ENCODE measurements around the gene SNTG2.
"Not testable (repeated sequence)": the region's sequence is repeated elsewhere in the genome, so short reads cannot be mapped to it uniquely, and the experiment has no call there.

Gene SNTG2

GRCh38 chr2:1088192-1088860 is 137.7 kb downstream of the SNTG2 start:
- no peak for DNase-seq (ENCODE audit: extremely low read depth in 1 of 2, low read depth in 1 of 2)

GRCh38 chr2:1088940-1089339 is 138.3 kb downstream of the SNTG2 start:
- no peak for DNase-seq (ENCODE audit: extremely low read depth in 1 of 2, low read depth in 1 of 2)

GRCh38 chr2:1091895-1092585 is 141.4 kb downstream of the SNTG2 start:
- no peak for DNase-seq (ENCODE audit: extremely low read depth in 1 of 2, low read depth in 1 of 2)

- DNase-seq (ENCODE audit: extremely low read depth in 1 of 2, low read depth in 1 of 2), result not testable (repeated sequence)
Observed at GRCh38 chr2:1093668-1094067, 143.0 kb downstream of the SNTG2 start.

- DNase-seq (ENCODE audit: extremely low read depth in 1 of 2, low read depth in 1 of 2), result no peak
Observed at GRCh38 chr2:1097101-1097500, 146.5 kb downstream of the SNTG2 start.

- no peak for DNase-seq (ENCODE audit: extremely low read depth in 1 of 2, low read depth in 1 of 2)
Observed at GRCh38 chr2:1099418-1099817, 148.8 kb downstream of the SNTG2 start.

GRCh38 chr2:1101011-1101782 is 150.5 kb downstream of the SNTG2 start:
- DNase-seq (ENCODE audit: extremely low read depth in 1 of 2, low read depth in 1 of 2), result no peak

- no peak for DNase-seq (ENCODE audit: extremely low read depth in 1 of 2, low read depth in 1 of 2)
Observed at GRCh38 chr2:1101982-1102590, 151.4 kb downstream of the SNTG2 start.

GRCh38 chr2:1104364-1104763 is 153.7 kb downstream of the SNTG2 start:
- no peak for DNase-seq (ENCODE audit: extremely low read depth in 1 of 2, low read depth in 1 of 2)

- not testable (repeated sequence) for DNase-seq (ENCODE audit: extremely low read depth in 1 of 2, low read depth in 1 of 2)
Observed at GRCh38 chr2:1106344-1106743, 155.7 kb downstream of the SNTG2 start.

- DNase-seq (ENCODE audit: extremely low read depth in 1 of 2, low read depth in 1 of 2), result no peak
Observed at GRCh38 chr2:1115843-1116539, 165.3 kb downstream of the SNTG2 start.

GRCh38 chr2:1117569-1117968 is 166.9 kb downstream of the SNTG2 start:
- no peak for DNase-seq (ENCODE audit: extremely low read depth in 1 of 2, low read depth in 1 of 2)

- no peak for DNase-seq (ENCODE audit: extremely low read depth in 1 of 2, low read depth in 1 of 2)
Observed at GRCh38 chr2:1125217-1125616, 174.6 kb downstream of the SNTG2 start.

GRCh38 chr2:1125633-1126370 is 175.2 kb downstream of the SNTG2 start:
- DNase-seq (ENCODE audit: extremely low read depth in 1 of 2, low read depth in 1 of 2), result no peak

GRCh38 chr2:1129982-1130381 is 179.3 kb downstream of the SNTG2 start:
- no peak for DNase-seq (ENCODE audit: extremely low read depth in 1 of 2, low read depth in 1 of 2)

GRCh38 chr2:1130922-1131321 is 180.3 kb downstream of the SNTG2 start:
- DNase-seq (ENCODE audit: extremely low read depth in 1 of 2, low read depth in 1 of 2), result no peak

GRCh38 chr2:1132328-1132969 is 181.8 kb downstream of the SNTG2 start:
- DNase-seq (ENCODE audit: extremely low read depth in 1 of 2, low read depth in 1 of 2), result no peak

- DNase-seq (ENCODE audit: extremely low read depth in 1 of 2, low read depth in 1 of 2), result not testable (repeated sequence)
Observed at GRCh38 chr2:1133896-1134295, 183.2 kb downstream of the SNTG2 start.

GRCh38 chr2:1134629-1135028 is 184.0 kb downstream of the SNTG2 start:
- DNase-seq (ENCODE audit: extremely low read depth in 1 of 2, low read depth in 1 of 2), result no peak

- no peak for DNase-seq (ENCODE audit: extremely low read depth in 1 of 2, low read depth in 1 of 2)
Observed at GRCh38 chr2:1136067-1136466, 185.4 kb downstream of the SNTG2 start.
